ENCODE data around the gene RAB3D.
A peak's percentile ranks its signal among the peaks of the same experiment; 100 is the strongest.
"Not testable (repeated sequence)": the region's sequence is repeated elsewhere in the genome, so short reads cannot be mapped to it uniquely, and the experiment has no call there.

RAB3D gene

GRCh38 chr19:11365557-11366117 is 26.2 kb upstream of the RAB3D start:
- DNase-seq = no peak

- DNase-seq = no peak
Observed at GRCh38 chr19:11364935-11365334, 25.5 kb upstream of the RAB3D start.

- no peak for DNase-seq
Observed at GRCh38 chr19:11364296-11364904, 24.9 kb upstream of the RAB3D start.

- no peak for DNase-seq
Observed at GRCh38 chr19:11363881-11364280, 24.4 kb upstream of the RAB3D start.

GRCh38 chr19:11361771-11362731 is 22.6 kb upstream of the RAB3D start:
- no peak for DNase-seq

GRCh38 chr19:11361037-11361770 is 21.7 kb upstream of the RAB3D start:
- no peak for DNase-seq

- DNase-seq = no peak
Observed at GRCh38 chr19:11359421-11359820, 20.0 kb upstream of the RAB3D start.

- DNase-seq = no peak
Observed at GRCh38 chr19:11356676-11357550, 17.5 kb upstream of the RAB3D start.

- DNase-seq = no peak
Observed at GRCh38 chr19:11356074-11356397, 16.6 kb upstream of the RAB3D start.

- peak; percentile 89 for DNase-seq
Observed at GRCh38 chr19:11355160-11356073, 16.0 kb upstream of the RAB3D start, which contains the start of gene PLPPR2. PLPPR2 (plus strand) TSS chr19:11355432; CDS start chr19:11357674, 2,242 bp downstream.

GRCh38 chr19:11354102-11354501 is 14.6 kb upstream of the RAB3D start:
- not testable (repeated sequence) for DNase-seq

- DNase-seq = no peak
Observed at GRCh38 chr19:11349171-11349570, 9.7 kb upstream of the RAB3D start.

- no peak for DNase-seq
Observed at GRCh38 chr19:11347546-11348039, 8.1 kb upstream of the RAB3D start.

GRCh38 chr19:11346104-11346940 is 6.9 kb upstream of the RAB3D start, which contains the start of the genes CCDC159 and TMEM205:
CCDC159 (plus strand) TSS chr19:11346519; CDS start chr19:11346607, 88 bp downstream.
TMEM205 (minus strand) TSS chr19:11346268; CDS start chr19:11345619, 649 bp downstream.
- DNase-seq = peak; percentile 100

- DNase-seq = no peak
Observed at GRCh38 chr19:11345122-11345803, 5.8 kb upstream of the RAB3D start.

- DNase-seq = no peak
Observed at GRCh38 chr19:11342429-11342828, 3.0 kb upstream of the RAB3D start.

- DNase-seq = not testable (repeated sequence)
Observed at GRCh38 chr19:11340099-11340467, 626 bp upstream of the RAB3D start.

GRCh38 chr19:11338569-11339253 is 746 bp downstream of the RAB3D start:
- DNase-seq = no peak
